ENCODE results near the gene ARRDC1. TPM values are rescaled to one million over a fixed set of nuclear protein-coding genes. Genes with fewer than 3 reads are reported as not detected.

The ARRDC1 gene
- total RNA-seq, 1 donor from 2014 or later: 69.1 TPM

GRCh38 chr9:137569609-137570203 lies 35.8 kb upstream of the ARRDC1 start:
- Histone ChIP-seq H3K27me3 (no peaks in the 10 kb centered on the region), H3K4me3 (no peak overlapping the region), H3K9me3 (no peaks in the 10 kb centered on the region), H3K36me3 (peaks cover 37% of the 10 kb centered on the region), H3K27ac (no peak overlapping the region), H3K4me1 (no peaks in the 10 kb centered on the region)
- DNase-seq (no peak), ATAC-seq (no peak)
- TF ChIP-seq CTCF (IDR thresholded peaks at IDR 0.05): no peak
- intact Hi-C loops (cut with DNase I): no loop called here

- TF ChIP-seq CTCF (IDR thresholded peaks at IDR 0.05): no peak
- intact Hi-C loops (cut with DNase I): no loop called here
- no peak for DNase-seq
- Histone ChIP-seq H3K4me1 (no peaks in the 10 kb centered on the region), H3K27me3 (no peaks in the 10 kb centered on the region), H3K4me3 (no peak overlapping the region), H3K27ac (no peak overlapping the region), H3K9me3 (no peaks in the 10 kb centered on the region), H3K36me3 (peaks cover 40% of the 10 kb centered on the region)
- ATAC-seq: no peak
Measured at GRCh38 chr9:137570566-137570965, 34.9 kb upstream of the ARRDC1 start.

DNA sequence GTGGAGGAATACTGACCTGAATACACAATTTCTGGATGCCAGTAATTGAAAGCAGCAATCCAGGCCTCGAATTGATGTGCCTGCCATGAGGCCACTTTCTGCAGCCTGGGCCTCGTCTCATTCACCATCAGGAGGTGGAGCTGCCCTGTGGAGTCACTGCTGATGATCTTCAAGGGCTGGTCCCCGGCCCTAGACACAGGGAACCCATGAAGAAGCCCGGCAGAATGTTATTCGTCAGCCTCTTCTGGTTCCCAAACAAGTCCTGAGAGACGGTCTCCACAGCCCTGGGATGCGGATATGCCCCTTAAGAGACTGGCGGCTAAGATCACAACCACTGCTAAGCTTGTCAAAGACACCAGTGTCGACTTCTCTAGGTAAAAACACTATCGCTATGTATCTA lies 31.3 kb upstream of the ARRDC1 start:
- DNase-seq (no peak), ATAC-seq (no peak)
- H3K27ac ChIP-seq: no peak overlapping the region
- no peak for TF ChIP-seq CTCF (IDR thresholded peaks at IDR 0.05)
- H3K9me3 ChIP-seq: no peaks in the 10 kb centered on the region
- H3K27me3 ChIP-seq: no peaks in the 10 kb centered on the region
- peaks cover 23% of the 10 kb centered on the region for H3K4me1 ChIP-seq
- peaks cover 50% of the 10 kb centered on the region for H3K36me3 ChIP-seq
- intact Hi-C loops (cut with DNase I): no loop called here
- H3K4me3 ChIP-seq: no peak overlapping the region

GRCh38 chr9:137575364-137575715 lies 30.1 kb upstream of the ARRDC1 start:
- H3K36me3 ChIP-seq: peaks cover 48% of the 10 kb centered on the region
- no peaks in the 10 kb centered on the region for H3K9me3 ChIP-seq
- no peak overlapping the region for H3K4me3 ChIP-seq
- DNase-seq (no peak), ATAC-seq (no peak)
- no peaks in the 10 kb centered on the region for H3K27me3 ChIP-seq
- H3K27ac ChIP-seq: no peak overlapping the region
- peaks cover 27% of the 10 kb centered on the region for H3K4me1 ChIP-seq
- intact Hi-C loops (cut with DNase I): no loop called here
- TF ChIP-seq CTCF (IDR thresholded peaks at IDR 0.05): no peak

- Histone ChIP-seq H3K27ac (no peak overlapping the region), H3K4me1 (peaks cover 27% of the 10 kb centered on the region), H3K9me3 (no peaks in the 10 kb centered on the region), H3K27me3 (no peaks in the 10 kb centered on the region), H3K36me3 (peaks cover 44% of the 10 kb centered on the region), H3K4me3 (no peak overlapping the region)
- intact Hi-C loops (cut with DNase I): no loop called here
- no peak for ATAC-seq
- DNase-seq: no peak
- TF ChIP-seq CTCF (IDR thresholded peaks at IDR 0.05): no peak
Measured at GRCh38 chr9:137575716-137576411, 29.6 kb upstream of the ARRDC1 start.

Data from upper lobe of right lung (tissue), 1 donor.